Lung (tissue), 12 donors: ENCODE data around the gene RANBP1. TPM values are rescaled to one million over a fixed set of nuclear protein-coding genes. Genes with fewer than 3 reads are reported as not detected.

Experiments
- ATAC-seq: fragments of 200-7000 bp; cut with Tn5 transposase; one replicate; pipeline ENCODE4 v1.9.1; 2020; ENCODE audit warnings: moderate number of reproducible peaks; ENCODE audit not compliant: insufficient read depth, low FRiP score
- DNase-seq, 3 donors: peaks; one replicate each; pipeline ENCODE4 v3.0.0-alpha.2; 2013 to 2017
- H3K27ac ChIP-seq, 2 donors: one replicate each; pipeline ENCODE4 v1.5.1; 2013; ENCODE audit warnings: mild to moderate bottlenecking in 2 of 2, moderate library complexity in 2 of 2, control low read depth in 1 of 2, inconsistent platforms in 1 of 2, low read depth in 1 of 2, low read length in 1 of 2
- H3K27me3 ChIP-seq, 3 donors: one replicate each; pipeline ENCODE4 v1.5.1; 2013; ENCODE audit warnings: low read length in 2 of 3; ENCODE audit not compliant: control insufficient read depth in 3 of 3, insufficient read depth in 3 of 3
- H3K36me3 ChIP-seq, 4 donors: one replicate each; pipeline ENCODE4 v1.5.1; 2013; ENCODE audit warnings: low read length in 4 of 4, mild to moderate bottlenecking in 1 of 4, moderate library complexity in 1 of 4; ENCODE audit not compliant: control insufficient read depth in 4 of 4, insufficient read depth in 4 of 4
- H3K4me1 ChIP-seq, 5 donors: one replicate each; pipeline ENCODE4 v1.5.1; 2013; ENCODE audit warnings: low read length in 5 of 5, mild to moderate bottlenecking in 2 of 5, moderate library complexity in 1 of 5; ENCODE audit not compliant: control insufficient read depth in 5 of 5, insufficient read depth in 5 of 5
- H3K4me3 ChIP-seq: one replicate; pipeline ENCODE4 v1.5.1; 2013; ENCODE audit warnings: mild to moderate bottlenecking, control low read depth, moderate library complexity
- H3K9ac ChIP-seq, 2 donors: one replicate each; pipeline ENCODE4 v1.5.1; 2013; ENCODE audit warnings: low read length in 2 of 2, control low read depth in 1 of 2; ENCODE audit not compliant: insufficient read depth in 1 of 2
- H3K9me3 ChIP-seq, 4 donors: one replicate each; pipeline ENCODE4 v1.5.1; 2013; ENCODE audit warnings: low read length in 3 of 4, mild to moderate bottlenecking in 1 of 4, moderate library complexity in 1 of 4; ENCODE audit not compliant: control insufficient read depth in 4 of 4, insufficient read depth in 3 of 4
- CTCF ChIP-seq: IDR thresholded peaks from 2 replicates; pipeline ENCODE4 v1.5.1; 2012; ENCODE audit warnings: mild to moderate bottlenecking; ENCODE audit errors: control extremely low read depth, extremely low read depth
- WGBS, 2 donors: extraction: QIAGEN DNeasy Blood & Tissue Kit; methylation state at CpG; one replicate each; pipeline ENCODE4 v1.1.7; 2013; 5-methylcytosine and 5-hydroxymethylcytosine counted together
- polyA plus RNA-seq, 2 donors: library from polyadenylated mRNA; stranded (reverse); fragments of 200-250 nt; gene quantifications; one replicate each; pipeline ENCODE4 v1.2.1, GENCODE V29; 2013
- total RNA-seq, 2 donors: library from RNA; depleted of rRNA in 1 of 2; stranded (reverse); fragments of >200 nt in 1 of 2; gene quantifications; one replicate each; pipeline ENCODE4 v1.2.1, GENCODE V29; 2014 to 2021
- donor health status: control.
- donor health status: control.
- donor health status: Bipolar disorder and iron deficiency.
- donor health status: healthy.
- donor health status: DM: yes; HTN: yes; CAD: no.

The RANBP1 gene
- total and polyA plus RNA-seq, 4 donors = 72.9 to 119 (median 83.2) TPM

GRCh38 chr22:20086763-20087162 is 29.1 kb upstream of the RANBP1 start:
- no peak for TF ChIP-seq CTCF
- DNase-seq = no peak
- no peak for ATAC-seq
- Histone ChIP-seq H3K27me3 (no peaks in the 10 kb centered on the region), H3K27ac (no peak overlapping the region), H3K4me3 (no peak overlapping the region), H3K4me1 (peaks cover 5 to 21% (median 12%) of the 10 kb centered on the region in 5 donors), H3K9ac (no peak overlapping the region), H3K9me3 (no peaks in the 10 kb centered on the region), H3K36me3 (peaks cover 26 to 50% (median 39%) of the 10 kb centered on the region in 4 donors)
- 97 to 99% methylated on average over 5 of the region's 5 CpGs for WGBS, 2 donors

- DNase-seq (no peak), ATAC-seq (no peak)
- Histone ChIP-seq H3K9me3 (no peaks in the 10 kb centered on the region), H3K4me3 (no peak overlapping the region), H3K36me3 (peaks cover 32 to 58% (median 45%) of the 10 kb centered on the region in 4 donors), H3K27ac (no peak overlapping the region), H3K9ac (no peak overlapping the region), H3K27me3 (no peaks in the 10 kb centered on the region), H3K4me1 (peaks cover 4 to 19% (median 10%) of the 10 kb centered on the region in 5 donors)
- WGBS, 2 donors = 89% methylated on average over 14 of the region's 14 CpGs
- TF ChIP-seq CTCF = no peak
Observed at GRCh38 chr22:20087319-20088262, 28.3 kb upstream of the RANBP1 start.

- no peak for DNase-seq
- no peak overlapping the region for H3K9ac ChIP-seq
- no peaks in the 10 kb centered on the region for H3K9me3 ChIP-seq
- TF ChIP-seq CTCF = no peak
- no peak overlapping the region for H3K27ac ChIP-seq
- H3K4me3 ChIP-seq = no peak overlapping the region
- WGBS, 2 donors = 95 to 96% methylated on average over 8 of the region's 8 CpGs
- no peak for ATAC-seq
- H3K4me1 ChIP-seq = peaks cover 0 to 13% (median 6%) of the 10 kb centered on the region in 5 donors
- H3K36me3 ChIP-seq = peaks cover 37 to 60% (median 45%) of the 10 kb centered on the region in 4 donors
- no peaks in the 10 kb centered on the region for H3K27me3 ChIP-seq
Observed at GRCh38 chr22:20088263-20088648, 27.6 kb upstream of the RANBP1 start.
